ENCODE data around the gene SGSM1. TPM values are rescaled to one million over a fixed set of nuclear protein-coding genes. Genes with fewer than 3 reads are reported as not detected.

Gene SGSM1
- polyA plus RNA-seq, 4 donors = 2.0 to 3.1 (median 2.4) TPM

DNA sequence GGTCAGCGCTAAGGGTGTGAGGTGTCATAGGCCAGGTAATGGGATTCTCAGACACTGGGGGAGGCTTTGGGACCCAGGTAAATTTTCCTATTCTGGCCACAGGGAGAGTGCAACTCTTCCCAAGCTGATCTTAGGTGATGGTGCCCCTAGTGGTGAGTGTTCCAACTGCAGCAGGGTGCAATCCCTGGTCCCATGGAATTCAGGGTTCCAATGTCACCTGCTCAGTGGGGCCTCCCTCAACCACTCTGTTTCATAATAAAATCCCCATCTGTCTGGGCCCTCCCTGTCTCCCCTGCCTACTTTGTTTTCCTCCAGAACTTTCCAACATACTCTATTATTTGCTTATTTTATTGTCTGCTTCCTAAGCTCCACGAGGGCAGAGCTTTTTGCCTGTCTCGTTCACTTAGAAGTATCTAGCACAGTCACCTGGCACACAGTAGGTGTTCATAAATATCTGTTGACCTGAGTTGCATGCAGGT, 2.9 kb upstream of the SGSM1 start:
- no peak for DNase-seq (ENCODE audit: low read depth in 4 of 4, low spot score in 2 of 4)

DNA sequence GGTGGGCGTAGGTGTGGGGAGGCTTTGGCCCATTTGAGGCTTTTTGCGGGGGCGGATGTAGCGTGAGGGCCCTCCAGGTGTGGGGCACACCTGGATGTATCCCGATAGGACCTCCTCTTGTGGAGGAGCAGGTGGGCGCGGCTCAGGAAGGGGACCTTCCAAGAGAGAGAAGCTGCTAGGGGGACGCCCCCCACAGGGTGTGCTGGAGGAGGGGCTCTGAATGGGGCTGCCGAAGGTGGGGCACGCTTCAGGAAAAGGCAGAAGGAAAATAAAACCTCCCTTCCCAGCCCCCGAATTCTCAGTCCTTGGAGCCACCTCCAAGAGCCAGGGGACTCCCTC, 621 bp downstream of the SGSM1 start:
- DNase-seq (ENCODE audit: low read depth in 4 of 4, low spot score in 2 of 4) = no peak

DNA sequence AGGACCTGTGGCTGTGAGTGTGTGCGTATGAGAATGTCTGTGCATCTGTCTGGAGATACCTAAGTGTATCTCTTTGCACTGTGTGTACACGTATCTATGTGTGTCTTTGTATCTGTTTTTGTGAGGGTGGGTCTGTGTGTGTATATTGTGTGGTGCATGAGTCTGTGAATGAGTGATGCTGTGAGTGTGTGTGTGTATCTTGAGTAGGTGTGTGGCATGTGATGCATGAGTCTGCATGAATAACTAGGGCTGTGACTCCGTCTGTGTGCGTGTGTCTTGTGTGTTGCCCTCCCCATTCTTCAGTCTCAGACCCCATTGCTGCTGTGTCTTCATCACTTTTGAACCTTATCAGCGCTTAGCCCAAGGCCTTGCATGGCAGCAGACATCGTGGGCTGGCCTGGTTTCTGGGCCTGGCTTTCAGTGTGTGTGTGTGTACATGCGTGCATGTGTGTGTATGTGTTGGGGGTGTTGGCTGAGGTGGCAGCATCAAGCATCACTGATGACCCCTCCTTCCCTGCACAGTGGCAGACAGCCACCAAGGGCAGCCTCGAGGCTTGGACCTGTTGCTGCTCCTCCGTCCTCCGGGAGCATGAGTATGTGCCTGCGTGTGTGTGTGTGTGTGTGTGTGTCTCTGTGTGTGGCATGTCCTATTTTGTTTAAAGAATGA, 1.4 kb downstream of the SGSM1 start:
- no peak for DNase-seq (ENCODE audit: low read depth in 4 of 4, low spot score in 2 of 4)

DNA sequence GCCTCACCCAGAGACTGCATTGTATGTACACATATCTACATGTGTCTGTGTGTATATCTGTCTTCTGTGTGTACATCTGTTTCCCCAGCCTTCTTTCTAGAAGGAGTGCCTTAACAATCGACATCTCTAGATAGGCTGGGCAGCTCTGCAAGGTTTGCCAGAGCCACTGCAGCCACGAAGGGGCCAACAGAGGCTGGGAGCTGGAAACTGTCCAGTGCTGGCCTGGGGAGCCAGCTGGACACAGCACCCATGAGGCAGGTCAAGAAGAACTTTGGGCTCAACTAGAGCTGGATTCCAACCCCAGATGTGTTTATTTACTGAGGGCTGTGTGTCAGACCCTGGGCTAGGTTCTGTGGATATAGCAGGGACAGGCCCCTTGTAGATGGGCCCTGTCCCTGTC, 3.3 kb downstream of the SGSM1 start:
- DNase-seq (ENCODE audit: low read depth in 4 of 4, low spot score in 2 of 4) = no peak

DNA sequence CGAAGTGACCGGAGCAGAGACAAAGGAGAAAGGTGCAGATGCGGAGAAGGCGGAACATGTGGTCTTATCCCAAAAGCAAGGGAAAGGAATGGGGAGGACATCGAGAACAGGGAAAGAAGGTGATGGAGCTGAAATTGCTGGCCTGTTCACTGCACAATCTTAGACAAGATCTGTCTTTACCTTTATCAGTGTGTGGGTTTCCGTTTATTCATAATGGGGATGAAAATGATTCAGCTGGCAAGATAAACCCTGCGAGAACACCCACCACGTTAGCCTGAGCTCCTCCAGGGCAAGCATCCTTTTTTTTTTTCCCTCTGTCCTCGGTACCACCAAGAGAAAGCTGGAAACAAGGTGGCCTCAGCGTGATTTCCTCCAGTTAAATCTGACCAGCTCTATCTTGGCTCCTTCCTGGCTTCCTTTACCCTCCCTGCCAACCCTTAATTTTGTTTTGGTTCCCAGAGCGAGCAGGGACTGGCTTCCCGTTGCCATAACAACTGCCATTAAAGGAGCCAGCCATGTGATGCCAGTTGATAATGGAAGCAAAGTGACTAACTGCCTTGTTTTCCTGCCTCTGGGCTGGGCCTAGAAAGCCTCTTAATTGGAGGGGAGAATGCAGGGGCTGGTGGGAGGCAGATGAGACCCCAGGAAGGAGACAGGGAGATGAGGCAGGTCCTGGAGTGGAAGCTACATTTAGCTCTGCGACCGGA, 4.2 kb downstream of the SGSM1 start:
- no peak for DNase-seq (ENCODE audit: low read depth in 4 of 4, low spot score in 2 of 4)

DNA sequence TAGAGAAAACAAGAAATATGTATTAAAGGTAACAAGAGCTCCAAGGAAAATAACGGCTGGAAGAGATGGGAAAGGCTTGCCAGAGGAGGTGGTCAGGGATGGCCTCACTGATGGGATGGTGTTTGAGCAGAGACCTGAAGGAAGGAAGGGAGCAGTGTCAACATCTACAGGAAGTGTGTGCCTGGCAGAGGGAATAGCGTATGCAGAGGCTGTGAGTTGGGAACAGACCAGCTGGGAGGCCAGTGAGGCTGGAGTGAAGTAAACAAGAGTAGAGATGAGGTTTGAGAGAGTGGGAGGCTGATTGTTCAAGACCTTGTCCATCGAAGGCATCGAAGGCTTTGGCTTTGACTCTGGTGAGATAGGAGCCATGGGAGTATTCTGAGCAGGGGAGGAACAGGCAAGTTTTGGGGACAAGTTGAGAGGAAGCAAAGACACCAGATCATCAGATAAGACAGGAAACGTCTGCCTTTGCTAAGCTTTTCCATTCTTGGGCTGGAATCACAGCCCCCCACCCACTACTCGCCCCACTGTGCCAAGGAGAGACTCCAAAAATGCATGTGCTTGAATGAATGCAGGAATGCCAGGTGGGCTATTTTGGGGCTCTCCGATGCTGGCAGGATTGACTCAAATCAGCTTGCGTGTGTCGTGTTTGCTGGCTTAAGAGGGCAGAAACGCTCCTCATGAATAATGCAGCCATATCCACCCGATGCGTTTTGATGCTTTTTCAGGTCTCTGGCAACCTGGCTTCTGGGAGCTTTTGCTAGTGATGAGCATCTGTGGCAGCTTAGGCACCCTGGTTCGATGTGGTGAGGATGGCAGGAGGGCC, 7.2 kb downstream of the SGSM1 start:
- no peak for DNase-seq (ENCODE audit: low read depth in 4 of 4, low spot score in 2 of 4)

DNA sequence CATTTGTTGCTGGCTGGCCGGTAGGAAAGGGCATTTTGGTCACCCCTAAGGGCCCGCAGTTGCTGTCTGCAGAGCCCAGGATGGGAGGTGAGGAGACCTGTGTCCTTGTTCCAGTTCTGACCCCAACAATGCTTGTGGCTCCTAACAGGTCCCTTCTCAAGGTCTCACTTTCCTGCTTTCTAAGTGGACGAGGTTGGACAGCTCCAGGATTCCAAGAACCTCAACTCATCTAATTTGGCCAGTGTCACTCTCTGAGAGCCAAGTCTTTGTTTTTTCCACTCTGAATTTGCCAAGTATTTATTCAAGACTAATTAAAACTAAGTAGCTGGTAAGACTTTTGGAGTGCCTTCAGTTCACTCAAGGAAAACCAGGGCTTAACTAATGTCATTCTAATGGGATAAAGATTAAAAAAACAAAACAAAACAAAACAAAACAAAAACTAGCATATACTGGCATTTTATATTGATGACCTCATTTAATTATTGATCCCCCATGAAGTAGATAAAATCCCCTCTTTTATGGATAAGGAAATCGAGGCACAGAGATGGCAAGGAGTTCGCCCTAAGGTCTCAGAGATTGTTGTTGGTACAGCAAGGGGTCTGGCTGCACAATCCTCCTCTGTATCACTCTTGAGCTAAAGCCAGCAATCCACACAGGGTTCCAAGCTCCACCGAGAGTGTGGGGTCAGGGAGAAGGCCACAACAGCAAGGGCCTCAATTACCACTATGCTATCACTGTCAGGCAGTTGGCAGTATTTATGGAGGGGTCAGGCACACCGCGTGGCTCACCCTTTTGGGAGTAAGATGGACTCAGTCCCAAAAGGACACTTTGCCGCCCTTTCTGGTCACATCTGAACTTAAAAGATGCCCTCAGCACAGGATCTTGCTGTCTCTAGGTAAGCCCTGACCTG, 8.1 kb downstream of the SGSM1 start:
- no peak for DNase-seq (ENCODE audit: low read depth in 4 of 4, low spot score in 2 of 4)

DNA sequence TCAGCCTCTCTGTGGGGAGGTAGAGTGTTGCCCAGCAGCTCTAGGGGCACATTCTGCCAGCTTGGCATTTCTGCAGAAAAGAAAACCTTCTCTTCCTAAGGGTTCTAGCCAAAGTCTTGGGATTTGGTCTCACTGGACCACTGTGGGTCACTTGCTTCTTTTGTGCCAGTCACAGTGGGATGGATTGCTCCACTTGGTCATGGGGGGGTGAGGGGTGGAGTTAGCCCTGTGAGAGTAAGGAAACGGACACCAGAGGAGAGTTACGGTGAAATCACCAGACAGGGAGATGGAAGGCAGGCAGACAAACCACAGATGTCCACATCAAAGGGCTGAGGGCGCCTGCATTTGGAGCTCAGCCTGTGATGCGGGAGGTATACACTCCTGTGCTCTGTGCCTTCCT, 10.8 kb downstream of the SGSM1 start:
- no peak for DNase-seq (ENCODE audit: low read depth in 4 of 4, low spot score in 2 of 4)

DNA sequence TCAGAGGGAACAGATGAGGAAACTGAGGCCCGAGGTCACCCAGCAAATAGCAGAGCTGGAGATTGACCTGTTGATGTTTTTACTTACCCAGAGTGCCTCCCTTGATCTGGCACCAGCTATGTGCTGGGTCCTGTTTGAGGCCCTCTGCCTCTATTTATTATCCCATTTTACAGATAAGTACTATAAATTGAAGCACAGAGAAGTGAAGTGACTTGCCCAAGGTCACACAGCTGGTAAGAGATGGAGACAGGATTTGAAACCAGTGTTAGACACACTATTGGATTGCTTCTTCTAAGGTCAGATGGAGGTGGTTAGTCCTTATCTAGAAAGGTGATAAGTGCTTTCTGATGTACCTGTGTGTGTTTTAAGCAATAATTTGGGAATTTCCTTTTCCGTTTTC, 13.5 kb downstream of the SGSM1 start:
- DNase-seq (ENCODE audit: low read depth in 4 of 4, low spot score in 2 of 4) = no peak

DNA sequence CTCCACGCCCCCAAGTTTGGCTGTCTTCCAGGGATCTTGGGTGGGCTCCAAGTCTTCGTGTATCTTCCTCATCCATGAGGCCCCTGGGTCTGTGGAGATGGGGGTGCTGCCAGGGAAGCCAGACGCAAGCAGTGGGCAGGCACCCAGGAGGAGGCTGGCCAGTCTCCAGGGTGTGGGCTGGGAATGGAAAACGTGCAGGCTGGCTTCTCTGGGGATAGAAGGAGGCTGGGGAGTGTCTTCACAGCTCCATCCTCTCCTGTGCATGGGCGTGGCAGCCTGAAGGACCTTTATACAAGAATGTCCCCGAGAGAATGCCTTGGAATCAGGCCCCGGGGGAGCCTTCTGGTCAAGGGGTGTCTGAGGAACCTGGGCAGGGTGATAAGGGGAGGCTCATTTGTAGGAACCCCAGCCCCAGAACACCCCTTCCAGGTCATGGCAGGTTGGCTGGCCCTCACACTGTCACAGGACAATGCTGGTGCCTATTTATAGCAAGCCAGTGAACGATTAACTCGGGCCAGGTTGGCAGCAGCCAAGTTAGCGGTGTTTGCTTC, 14.0 kb downstream of the SGSM1 start:
- no peak for DNase-seq (ENCODE audit: low read depth in 4 of 4, low spot score in 2 of 4)

DNA sequence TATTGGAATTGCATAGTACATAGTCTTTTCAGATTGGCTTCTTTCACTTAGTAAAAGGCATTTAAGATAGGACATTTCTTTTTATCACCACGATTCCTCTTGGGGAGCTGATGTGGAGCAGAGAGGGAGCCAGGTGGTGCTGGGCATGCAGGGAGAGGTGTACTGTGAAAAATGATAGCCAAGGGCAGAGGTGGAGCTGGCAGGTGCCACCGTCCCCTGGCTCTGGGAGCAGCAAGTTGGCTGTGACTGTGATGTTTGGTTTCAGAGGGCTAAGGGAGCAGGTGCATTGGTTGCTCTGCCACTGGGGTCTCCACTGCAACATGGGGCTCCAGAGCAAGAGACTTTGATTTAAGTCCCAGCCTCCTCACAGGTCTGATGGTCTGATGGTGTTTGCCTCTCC, 16.5 kb downstream of the SGSM1 start:
- DNase-seq (ENCODE audit: low read depth in 4 of 4, low spot score in 2 of 4) = no peak

DNA sequence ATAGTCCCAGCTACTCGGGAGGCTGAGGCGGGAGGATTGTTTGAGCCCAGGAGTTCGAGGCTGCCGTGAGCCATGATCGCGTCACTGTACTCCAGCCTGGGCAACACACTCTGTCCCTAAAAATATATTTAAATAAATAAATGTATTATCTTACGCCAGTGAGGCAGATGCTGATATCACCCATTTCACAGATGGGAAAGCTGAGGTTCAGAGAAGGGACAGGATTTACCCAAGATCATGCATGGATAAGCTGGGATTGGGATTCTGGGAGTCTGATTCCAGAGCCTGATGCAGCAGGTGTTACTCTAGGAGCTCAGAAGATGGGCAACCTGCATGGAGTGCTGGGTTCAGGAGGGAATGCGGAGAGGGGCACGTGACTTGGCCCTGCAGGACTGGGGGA, 17.8 kb downstream of the SGSM1 start:
- no peak for DNase-seq (ENCODE audit: low read depth in 4 of 4, low spot score in 2 of 4)

DNA sequence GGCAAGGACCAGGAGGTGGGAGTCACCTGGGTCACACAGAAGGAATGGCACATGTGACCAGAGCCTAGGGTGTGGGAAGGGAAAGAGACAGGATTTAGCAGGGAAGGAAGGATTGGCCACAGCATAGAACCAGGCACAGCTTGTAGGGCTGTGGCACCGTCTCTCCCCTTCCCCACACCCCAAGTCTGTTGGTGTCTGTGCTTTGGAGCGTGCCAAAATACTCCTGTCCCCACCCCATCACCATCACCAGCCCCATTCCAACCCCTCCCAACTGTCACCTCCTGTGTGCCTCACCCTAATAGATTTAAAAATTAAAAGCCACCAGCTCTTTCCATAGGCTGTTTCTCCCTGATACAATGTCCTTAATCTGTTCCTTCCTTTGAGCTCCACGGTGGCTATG, 18.2 kb downstream of the SGSM1 start:
- DNase-seq (ENCODE audit: low read depth in 4 of 4, low spot score in 2 of 4) = no peak

DNA sequence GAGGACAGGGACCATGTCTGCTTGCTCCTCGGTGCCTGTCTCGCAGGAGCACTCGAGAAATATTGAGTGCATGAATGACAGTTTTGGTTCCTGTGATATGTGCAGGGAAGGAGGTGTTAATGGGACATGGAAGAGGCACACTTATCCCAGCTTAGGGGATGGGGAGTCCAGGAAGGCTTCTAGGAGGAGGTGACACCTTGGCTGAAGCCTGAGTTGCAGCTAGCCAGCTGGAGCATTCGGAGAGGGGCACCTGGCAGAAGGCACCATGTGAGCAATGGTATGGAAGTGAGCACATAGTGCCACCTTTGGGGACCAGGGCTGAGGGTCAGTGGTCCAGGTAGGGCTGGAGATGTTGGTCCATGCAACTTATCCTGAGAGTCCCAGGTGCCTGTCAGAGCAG, 18.9 kb downstream of the SGSM1 start:
- no peak for DNase-seq (ENCODE audit: low read depth in 4 of 4, low spot score in 2 of 4)

DNA sequence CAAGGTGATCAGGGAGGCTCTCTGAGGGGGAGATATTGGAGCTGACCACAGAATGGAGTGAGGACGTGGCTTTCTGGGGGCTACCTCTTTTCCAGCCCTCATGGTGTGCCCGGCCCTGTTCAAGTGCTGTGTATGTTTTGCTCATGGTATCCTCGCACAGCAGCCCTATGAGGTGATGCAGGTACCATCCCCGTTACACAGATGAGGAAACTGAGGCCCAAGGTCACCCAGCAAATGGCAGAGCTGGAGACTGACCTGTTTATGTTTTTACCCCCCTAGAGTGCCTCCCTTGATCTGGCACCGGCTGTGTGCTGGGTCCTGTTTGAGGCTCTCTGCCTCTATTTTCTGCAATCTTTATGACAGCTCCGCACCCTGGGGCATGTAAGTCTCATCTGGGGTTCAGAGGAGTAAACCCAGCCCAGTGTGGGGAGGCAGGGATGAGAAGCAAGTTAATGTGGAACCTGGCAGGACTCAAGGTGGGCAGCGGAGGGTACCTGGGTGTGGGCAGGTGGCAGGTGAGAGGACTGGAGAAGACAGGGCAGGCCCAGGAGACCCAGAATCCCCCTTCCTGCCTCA, 20.8 kb downstream of the SGSM1 start:
- DNase-seq (ENCODE audit: low read depth in 4 of 4, low spot score in 2 of 4) = no peak

DNA sequence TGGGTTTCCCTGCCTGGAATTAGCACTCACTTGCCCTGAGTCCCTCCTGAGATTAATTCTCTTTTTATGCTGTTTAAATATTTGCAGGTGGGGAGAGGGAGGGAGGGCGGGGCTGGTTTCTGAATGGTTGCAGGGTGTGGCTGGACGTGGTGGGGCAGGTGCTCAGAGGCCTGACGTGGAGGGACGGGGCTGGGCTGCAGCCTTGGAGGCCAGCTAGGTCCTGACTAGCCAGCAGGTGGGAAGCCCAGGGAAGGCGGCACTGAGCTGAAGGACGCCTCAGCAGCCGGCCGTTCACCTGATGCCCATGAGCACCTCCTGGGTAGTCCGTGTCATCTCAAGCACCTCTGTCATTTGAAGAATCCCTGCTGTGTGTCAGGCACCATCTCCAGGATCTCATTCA, 21.3 kb downstream of the SGSM1 start:
- no peak for DNase-seq (ENCODE audit: low read depth in 4 of 4, low spot score in 2 of 4)

DNA sequence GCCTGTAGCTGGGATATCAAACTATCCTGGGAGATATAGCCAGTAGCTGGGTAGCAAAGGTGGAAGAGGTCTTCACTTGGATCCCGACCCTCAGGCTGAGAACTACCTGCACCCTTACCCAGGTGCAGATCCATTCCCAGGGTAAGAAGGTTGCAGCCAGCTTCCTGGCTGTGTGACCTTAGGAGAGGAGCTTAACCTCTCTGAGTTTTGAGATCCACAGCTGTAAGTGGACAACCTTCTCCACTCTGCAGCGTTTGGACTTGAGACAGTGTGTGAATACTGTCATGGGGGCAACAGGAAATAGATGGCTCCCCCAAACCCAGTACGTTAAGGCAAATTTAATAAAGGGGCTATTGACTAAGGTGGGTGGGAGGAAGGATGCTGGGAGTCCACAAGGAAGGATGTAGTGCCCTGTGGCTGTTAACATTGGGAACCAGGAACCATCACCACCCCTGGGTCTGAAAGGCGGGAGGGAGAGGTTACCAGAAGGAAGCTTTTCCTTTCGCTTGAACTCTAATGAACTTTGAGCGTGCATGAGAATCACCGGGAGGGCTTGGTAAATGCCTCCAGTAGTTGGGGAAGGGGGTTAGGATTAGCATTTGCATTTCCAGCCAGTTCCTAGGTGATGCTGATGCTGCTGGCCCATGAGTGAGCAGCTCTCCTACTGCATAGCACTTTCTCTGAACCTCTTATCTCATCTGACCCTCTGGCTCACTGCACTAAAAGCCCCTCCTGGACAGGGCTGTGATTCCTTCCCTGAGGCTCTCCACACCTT, 24.4 kb downstream of the SGSM1 start:
- DNase-seq (ENCODE audit: low read depth in 4 of 4, low spot score in 2 of 4) = no peak

DNA sequence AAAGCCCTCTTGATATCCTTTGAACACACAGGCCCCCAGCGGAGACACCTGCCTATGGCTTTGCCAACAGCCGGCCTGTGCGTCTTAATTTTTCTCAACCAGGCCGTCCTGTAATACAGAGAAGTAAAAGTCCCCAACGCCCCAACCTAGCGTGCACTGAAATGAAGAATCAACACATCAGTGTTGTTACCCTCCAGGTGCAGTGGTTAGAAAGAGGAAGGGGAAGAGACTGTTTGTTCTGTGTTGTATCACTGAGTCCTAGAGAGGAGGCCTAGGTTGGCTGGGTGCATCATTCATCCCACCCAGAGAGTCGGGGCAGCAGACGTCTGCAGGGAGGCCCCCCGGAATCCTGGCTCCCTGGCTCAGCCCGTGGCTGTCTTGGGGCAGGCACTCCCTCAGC, 25.7 kb downstream of the SGSM1 start:
- no peak for DNase-seq (ENCODE audit: low read depth in 4 of 4, low spot score in 2 of 4)

DNA sequence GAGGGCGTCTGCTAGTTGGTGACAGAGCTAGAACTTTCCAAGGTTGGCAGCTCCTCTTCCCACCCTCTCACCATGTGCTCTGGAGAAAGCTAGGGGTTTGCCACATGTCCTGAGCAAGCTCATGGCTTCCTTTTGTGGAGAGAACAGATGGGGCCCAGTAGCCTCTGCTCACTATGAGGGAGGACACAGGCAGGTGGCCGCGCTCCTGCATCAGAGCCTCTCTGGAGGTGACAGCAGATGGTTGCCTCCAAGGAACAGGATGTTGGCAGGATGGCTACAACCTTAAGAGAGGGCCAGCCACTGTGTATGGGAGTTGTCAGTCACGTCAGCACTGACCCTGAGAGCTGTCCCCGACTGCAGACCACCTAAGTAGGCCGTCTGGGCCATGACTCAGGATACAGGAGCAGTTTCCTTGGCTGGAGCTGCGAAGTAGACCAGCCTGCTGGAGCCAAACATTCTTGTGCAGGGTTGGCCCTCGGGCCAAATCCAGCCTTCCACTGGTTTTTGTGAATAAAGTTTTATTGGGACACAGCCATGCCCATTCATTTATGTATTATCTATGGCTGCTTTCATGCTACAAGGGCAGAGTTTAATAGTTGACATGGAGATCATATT, 28.0 kb downstream of the SGSM1 start:
- DNase-seq (ENCODE audit: low read depth in 4 of 4, low spot score in 2 of 4) = no peak

Data from left renal cortex interstitium (tissue), 4 donors.